GM19023 (cell line): ENCODE results near the gene CHDH.

Source experiments
- ATAC-seq: cut with Tn5 transposase; IDR thresholded peaks from one replicate; pipeline ENCODE4 v1.9.1; 2021; ENCODE audit warnings: mild to moderate bottlenecking, moderate library complexity; ENCODE audit not compliant: unreplicated experiment

Gene CHDH

GRCh38 chr3:53764026-53764775 lies 82.0 kb downstream of the CHDH start:
- ATAC-seq = no peak

GRCh38 chr3:53763353-53763752 lies 82.9 kb downstream of the CHDH start:
- ATAC-seq = no peak
